Kidney tubule cell (primary cell): ENCODE data around the gene TMEM154.

Experiments used
- DNase-seq: peaks from one replicate; pipeline ENCODE4 v3.0.0-alpha.2; 2018; ENCODE audit warnings: low spot score

TMEM154 gene

GRCh38 chr4:152591876-152592275, 87.9 kb downstream of the TMEM154 start:
- no peak for DNase-seq

GRCh38 chr4:152591396-152591795, 88.4 kb downstream of the TMEM154 start:
- peak; percentile 20 for DNase-seq

GRCh38 chr4:152590179-152591031, 89.4 kb downstream of the TMEM154 start:
- peak; percentile 87 for DNase-seq

- DNase-seq = no peak
These were observed 90.9 kb downstream of the TMEM154 start for GRCh38 chr4:152588869-152589268.

GRCh38 chr4:152587127-152587526, 92.7 kb downstream of the TMEM154 start:
- DNase-seq = no peak

GRCh38 chr4:152586668-152587067, 93.1 kb downstream of the TMEM154 start:
- no peak for DNase-seq

GRCh38 chr4:152585023-152585441, 94.8 kb downstream of the TMEM154 start:
- no peak for DNase-seq

- DNase-seq = no peak
These were observed 98.1 kb downstream of the TMEM154 start for GRCh38 chr4:152581536-152582160.

- DNase-seq = no peak
These were observed 99.9 kb downstream of the TMEM154 start for GRCh38 chr4:152579916-152580315.

GRCh38 chr4:152579107-152579764, 100.6 kb downstream of the TMEM154 start:
- no peak for DNase-seq

- no peak for DNase-seq
These were observed 101.1 kb downstream of the TMEM154 start for GRCh38 chr4:152578670-152579069.

- peak; percentile 5 for DNase-seq
These were observed 101.9 kb downstream of the TMEM154 start for GRCh38 chr4:152577708-152578396.

GRCh38 chr4:152575533-152575932, 104.3 kb downstream of the TMEM154 start:
- DNase-seq = no peak

- no peak for DNase-seq
These were observed 105.9 kb downstream of the TMEM154 start for GRCh38 chr4:152573861-152574260.

- DNase-seq = peak; percentile 54
These were observed 107.2 kb downstream of the TMEM154 start for GRCh38 chr4:152572417-152573086.

- no peak for DNase-seq
These were observed 108.0 kb downstream of the TMEM154 start for GRCh38 chr4:152571770-152572169.

GRCh38 chr4:152571296-152571695, 108.5 kb downstream of the TMEM154 start:
- DNase-seq = no peak
